ENCODE results near the gene GNAI3.

- TF ChIP-seq ADNP (CRISPR knock-in tag; IDR thresholded peaks at IDR 0.05): no peak
- TF ChIP-seq SP1 (IDR thresholded peaks at IDR 0.05): no peak
- TF ChIP-seq SP1 (CRISPR knock-in tag; IDR thresholded peaks at IDR 0.05): no peak
Observed at GRCh38 chr1:109635862-109636200, 87.4 kb downstream of the GNAI3 start.
